Caco-2 (cell line): ENCODE measurements around the gene BAHCC1. TPM values are rescaled to one million over a fixed set of nuclear protein-coding genes. Genes with fewer than 3 reads are reported as not detected.

Source experiments
- BruUV-seq: library from RNA; stranded (reverse); fragments of 400-500 nt; replicated peaks from 2 replicates; lab custom pipeline; 2021; lab: Mats Ljungman, UMichigan
- CTCF ChIA-PET: fragments of 300-600 bp; sonication (Branson Sonifier 250); formaldehyde crosslinking; loops from one replicate; lab custom pipeline; 2022; ENCODE audit warnings: antibody characterized with exemption; lab: Charles Lee
- POLR2A ChIA-PET: fragments of 300-600 bp; sonication (Branson Sonifier 250); formaldehyde crosslinking; loops from one replicate; lab custom pipeline; 2022; ENCODE audit warnings: antibody characterized with exemption; lab: Charles Lee
- DNase-seq, 2 experiments: peaks; one replicate each; pipeline versions ENCODE4 v3.0.0 to v3.0.0-alpha.2; 2020 to 2022
- H3K27me3 ChIP-seq: replicated peaks from 2 replicates; pipeline ENCODE4 v1.6.0; 2011; ENCODE audit warnings: low read length; ENCODE audit not compliant: control insufficient read depth, insufficient read depth
- H3K36me3 ChIP-seq: 2 replicates; pipeline ENCODE4 v1.5.1; 2011; ENCODE audit warnings: low read length; ENCODE audit not compliant: control insufficient read depth, insufficient read depth
- H3K4me1 ChIP-seq: fragments of 250-450 bp; sonication (Bioruptor Pico); 2 replicates; pipeline ENCODE4 v1.5.1; 2020; ENCODE audit warnings: mild to moderate bottlenecking
- H3K4me3 ChIP-seq: 2 replicates; pipeline ENCODE4 v1.5.1; 2011; ENCODE audit warnings: low read depth, mild to moderate bottlenecking, control low read depth, low read length
- H3K9me3 ChIP-seq: fragments of 250-450 bp; sonication (Bioruptor Pico); 2 replicates; pipeline ENCODE4 v1.5.1; 2020; ENCODE audit warnings: mild to moderate bottlenecking, moderate library complexity
- H3K27ac Mint-ChIP-seq: one replicate; pipeline ENCODE4 v1.8.0; 2022; ENCODE audit warnings: mixed read lengths; ENCODE audit not compliant: unreplicated experiment
- H3K27me3 Mint-ChIP-seq: one replicate; pipeline ENCODE4 v1.8.0; 2022; ENCODE audit warnings: mixed read lengths; ENCODE audit not compliant: insufficient read depth, unreplicated experiment
- H3K36me3 Mint-ChIP-seq: one replicate; pipeline ENCODE4 v1.8.0; 2022; ENCODE audit warnings: mild to moderate bottlenecking, mixed read lengths; ENCODE audit not compliant: insufficient read depth, unreplicated experiment
- H3K4me1 Mint-ChIP-seq: one replicate; pipeline ENCODE4 v1.8.0; 2022; ENCODE audit warnings: low read depth, mixed read lengths; ENCODE audit not compliant: unreplicated experiment
- H3K4me3 Mint-ChIP-seq: one replicate; pipeline ENCODE4 v1.8.0; 2022; ENCODE audit warnings: mild to moderate bottlenecking, moderate library complexity, mixed read lengths; ENCODE audit not compliant: unreplicated experiment
- H3K9me3 Mint-ChIP-seq: one replicate; pipeline ENCODE4 v1.8.0; 2022; ENCODE audit warnings: mixed read lengths; ENCODE audit not compliant: unreplicated experiment
- CTCF ChIP-seq, 2 experiments: fragments of 200-600 bp in 1 of 2; IDR thresholded peaks; 1 replicate in 1 of 2; 2 replicates in 1 of 2; pipeline versions ENCODE4 v1.5.1 to v1.8.0; 2011 to 2022; ENCODE audit warnings: antibody characterized with exemption in 1 of 2, control low read depth in 1 of 2, inconsistent platforms in 1 of 2, low read depth in 1 of 2, low read length in 1 of 2, mild to moderate bottlenecking in 1 of 2, moderate library complexity in 1 of 2; ENCODE audit not compliant: insufficient read depth in 1 of 2, severe bottlenecking in 1 of 2, unreplicated experiment in 1 of 2
- intact Hi-C: fragments of 100-400 bp; cut with micrococcal nuclease; formaldehyde crosslinking; loops from one replicate; pipeline ENCODE4 v1.10.0; 2022; ENCODE audit not compliant: unreplicated experiment
- total RNA-seq: library from RNA; stranded (reverse); gene quantifications from 2 replicates; pipeline ENCODE4 v1.2.3, GENCODE V29; 2022

BAHCC1 gene
- total RNA-seq, 1 experiment from 2014 or later, result 10.2 TPM

- Mint-ChIP-seq H3K27me3 (no peaks in the 10 kb centered on the region), H3K4me1 (no peaks in the 10 kb centered on the region), H3K36me3 (peaks cover 5% of the 10 kb centered on the region), H3K4me3 (no peak overlapping the region), H3K27ac (no peak overlapping the region), H3K9me3 (no peaks in the 10 kb centered on the region)
- Histone ChIP-seq H3K36me3 (no peaks in the 10 kb centered on the region), H3K27me3 (no peaks in the 10 kb centered on the region), H3K4me3 (no peak overlapping the region), H3K4me1 (no peaks in the 10 kb centered on the region), H3K9me3 (no peaks in the 10 kb centered on the region)
- ChIA-PET CTCF (no interaction called here), POLR2A (no interaction called here)
- TF ChIP-seq CTCF (IDR thresholded peaks at IDR 0.05; ENCODE audit: insufficient read depth in 1 of 2, low read depth in 1 of 2, low read length in 1 of 2, severe bottlenecking in 1 of 2, unreplicated experiment in 1 of 2), result no peak
- no TSS peak for BruUV-seq
- DNase-seq, result no peak
- intact Hi-C loops, result no loop called here
These were observed 79.7 kb downstream of the BAHCC1 start for GRCh38 chr17:81474958-81475357.

- Histone ChIP-seq H3K36me3 (no peaks in the 10 kb centered on the region), H3K27me3 (no peaks in the 10 kb centered on the region), H3K4me1 (no peaks in the 10 kb centered on the region), H3K4me3 (no peak overlapping the region), H3K9me3 (no peaks in the 10 kb centered on the region)
- H3K27ac Mint-ChIP-seq, result no peak overlapping the region
- H3K27me3 Mint-ChIP-seq, result no peaks in the 10 kb centered on the region
- DNase-seq, result no peak
- CTCF ChIA-PET, result no interaction called here
- H3K4me3 Mint-ChIP-seq, result no peak overlapping the region
- POLR2A ChIA-PET, result no interaction called here
- H3K4me1 Mint-ChIP-seq, result no peaks in the 10 kb centered on the region
- H3K9me3 Mint-ChIP-seq, result no peaks in the 10 kb centered on the region
- H3K36me3 Mint-ChIP-seq, result peaks cover 5% of the 10 kb centered on the region
- intact Hi-C loops, result no loop called here
- no TSS peak for BruUV-seq
- TF ChIP-seq CTCF (IDR thresholded peaks at IDR 0.05; ENCODE audit: insufficient read depth in 1 of 2, low read depth in 1 of 2, low read length in 1 of 2, severe bottlenecking in 1 of 2, unreplicated experiment in 1 of 2), result no peak
These were observed 80.8 kb downstream of the BAHCC1 start for GRCh38 chr17:81476097-81476496.

DNA sequence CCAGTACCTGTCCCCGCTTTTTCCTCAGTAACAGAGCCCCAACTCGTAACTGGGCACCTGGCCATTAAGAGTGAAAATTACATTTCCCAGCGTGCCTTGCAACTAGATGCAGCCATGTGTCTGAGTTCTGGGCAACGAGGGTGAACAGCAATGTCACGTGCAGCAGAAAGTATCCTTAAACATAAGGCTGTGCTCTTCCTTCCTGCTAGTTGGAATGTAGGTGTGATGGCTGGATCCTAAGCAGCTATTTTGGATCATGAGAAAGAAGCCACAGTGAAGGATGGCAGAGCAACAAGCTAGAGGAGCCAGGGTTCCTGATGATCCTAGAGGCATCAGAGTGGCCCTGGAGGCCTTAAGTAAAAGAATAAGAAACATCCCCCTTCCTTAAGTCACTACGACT is 81.4 kb downstream of the BAHCC1 start:
- Histone ChIP-seq H3K27me3 (no peaks in the 10 kb centered on the region), H3K36me3 (no peaks in the 10 kb centered on the region), H3K9me3 (no peaks in the 10 kb centered on the region), H3K4me1 (no peaks in the 10 kb centered on the region), H3K4me3 (no peak overlapping the region)
- H3K4me1 Mint-ChIP-seq, result no peaks in the 10 kb centered on the region
- H3K27me3 Mint-ChIP-seq, result no peaks in the 10 kb centered on the region
- BruUV-seq, result no TSS peak
- H3K27ac Mint-ChIP-seq, result no peak overlapping the region
- POLR2A ChIA-PET, result no interaction called here
- TF ChIP-seq CTCF (IDR thresholded peaks at IDR 0.05; ENCODE audit: insufficient read depth in 1 of 2, low read depth in 1 of 2, low read length in 1 of 2, severe bottlenecking in 1 of 2, unreplicated experiment in 1 of 2), result no peak
- no peak for DNase-seq
- intact Hi-C loops, result no loop called here
- peaks cover 5% of the 10 kb centered on the region for H3K36me3 Mint-ChIP-seq
- CTCF ChIA-PET, result no interaction called here
- H3K4me3 Mint-ChIP-seq, result no peak overlapping the region
- H3K9me3 Mint-ChIP-seq, result no peaks in the 10 kb centered on the region
